ENCODE results near the gene PSMB10. TPM values are rescaled to one million over a fixed set of nuclear protein-coding genes. Genes with fewer than 3 reads are reported as not detected.
"Not testable (repeated sequence)": the region's sequence is repeated elsewhere in the genome, so short reads cannot be mapped to it uniquely, and the experiment has no call there.

PSMB10 gene
- total and polyA plus RNA-seq, 8 donors = 22.8 to 205 (median 73.7) TPM

- Histone ChIP-seq H3K27ac (peak overlapping the region in 3 of 5 donors; percentile 20 to 66 (median 46)), H3K4me1 (peaks cover 6 to 45% (median 29%) of the 10 kb centered on the region in 4 donors), H3K9me3 (no peaks in the 10 kb centered on the region), H3K36me3 (peaks cover 15 to 72% (median 48%) of the 10 kb centered on the region in 4 donors), H3K4me3 (no peak overlapping the region), H3K27me3 (no peaks in the 10 kb centered on the region)
- WGBS, 5 donors = 70 to 85% (median 77%) methylated on average over 4 of the region's 4 CpGs
- intact Hi-C loops (cut with DNase I; ENCODE audit: low total_unique reads) = no loop called here
- TF ChIP-seq POLR2AphosphoS5 (IDR thresholded peaks at IDR 0.05) = no peak
- no peak for TF ChIP-seq POLR2A (IDR thresholded peaks at IDR 0.05)
- no peak for TF ChIP-seq EP300 (IDR thresholded peaks at IDR 0.05)
- TF ChIP-seq, protein P1, sequence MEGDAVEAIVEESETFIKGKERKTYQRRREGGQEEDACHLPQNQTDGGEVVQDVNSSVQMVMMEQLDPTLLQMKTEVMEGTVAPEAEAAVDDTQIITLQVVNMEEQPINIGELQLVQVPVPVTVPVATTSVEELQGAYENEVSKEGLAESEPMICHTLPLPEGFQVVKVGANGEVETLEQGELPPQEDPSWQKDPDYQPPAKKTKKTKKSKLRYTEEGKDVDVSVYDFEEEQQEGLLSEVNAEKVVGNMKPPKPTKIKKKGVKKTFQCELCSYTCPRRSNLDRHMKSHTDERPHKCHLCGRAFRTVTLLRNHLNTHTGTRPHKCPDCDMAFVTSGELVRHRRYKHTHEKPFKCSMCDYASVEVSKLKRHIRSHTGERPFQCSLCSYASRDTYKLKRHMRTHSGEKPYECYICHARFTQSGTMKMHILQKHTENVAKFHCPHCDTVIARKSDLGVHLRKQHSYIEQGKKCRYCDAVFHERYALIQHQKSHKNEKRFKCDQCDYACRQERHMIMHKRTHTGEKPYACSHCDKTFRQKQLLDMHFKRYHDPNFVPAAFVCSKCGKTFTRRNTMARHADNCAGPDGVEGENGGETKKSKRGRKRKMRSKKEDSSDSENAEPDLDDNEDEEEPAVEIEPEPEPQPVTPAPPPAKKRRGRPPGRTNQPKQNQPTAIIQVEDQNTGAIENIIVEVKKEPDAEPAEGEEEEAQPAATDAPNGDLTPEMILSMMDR (IDR thresholded peaks at IDR 0.05) = no peak
- no peak for DNase-seq
Observed at GRCh38 chr16:67917852-67918236, 18.8 kb downstream of the PSMB10 start.

- Histone ChIP-seq H3K4me3 (no peak overlapping the region), H3K4me1 (peaks cover 6 to 40% (median 26%) of the 10 kb centered on the region in 4 donors), H3K36me3 (peaks cover 10 to 67% (median 48%) of the 10 kb centered on the region in 4 donors), H3K27me3 (no peaks in the 10 kb centered on the region), H3K27ac (peak overlapping the region in 3 of 5 donors; percentile 20 to 66 (median 46)), H3K9me3 (no peaks in the 10 kb centered on the region)
- intact Hi-C loops (cut with DNase I; ENCODE audit: low total_unique reads) = no loop called here
- DNase-seq = no peak
- WGBS, 5 donors = 49 to 78% (median 71%) methylated on average over 6 of the region's 6 CpGs
- TF ChIP-seq POLR2A (IDR thresholded peaks at IDR 0.05) (no peak), POLR2AphosphoS5 (IDR thresholded peaks at IDR 0.05) (no peak), EP300 (IDR thresholded peaks at IDR 0.05) (no peak)
- TF ChIP-seq, protein P1 (IDR thresholded peaks at IDR 0.05) = no peak
Observed at GRCh38 chr16:67917140-67917851, 19.4 kb downstream of the PSMB10 start.

GRCh38 chr16:67915831-67916723 is 20.6 kb downstream of the PSMB10 start:
- no peaks in the 10 kb centered on the region for H3K27me3 ChIP-seq
- 67 to 82% (median 69%) methylated on average over 7 of the region's 7 CpGs for WGBS, 5 donors
- intact Hi-C loops (cut with DNase I; ENCODE audit: low total_unique reads) = no loop called here
- no peak overlapping the region for H3K27ac ChIP-seq
- H3K36me3 ChIP-seq = peaks cover 8 to 72% (median 59%) of the 10 kb centered on the region in 4 donors
- no peak overlapping the region for H3K4me3 ChIP-seq
- peak in 1 of 2 donors; percentile 81 for DNase-seq
- TF ChIP-seq, protein P1 (IDR thresholded peaks at IDR 0.05) = no peak
- TF ChIP-seq POLR2AphosphoS5 (IDR thresholded peaks at IDR 0.05) = no peak
- no peak for TF ChIP-seq POLR2A (IDR thresholded peaks at IDR 0.05)
- TF ChIP-seq EP300 (IDR thresholded peaks at IDR 0.05) = no peak
- H3K9me3 ChIP-seq = no peaks in the 10 kb centered on the region
- H3K4me1 ChIP-seq = peaks cover 6 to 40% (median 22%) of the 10 kb centered on the region in 4 donors

DNA sequence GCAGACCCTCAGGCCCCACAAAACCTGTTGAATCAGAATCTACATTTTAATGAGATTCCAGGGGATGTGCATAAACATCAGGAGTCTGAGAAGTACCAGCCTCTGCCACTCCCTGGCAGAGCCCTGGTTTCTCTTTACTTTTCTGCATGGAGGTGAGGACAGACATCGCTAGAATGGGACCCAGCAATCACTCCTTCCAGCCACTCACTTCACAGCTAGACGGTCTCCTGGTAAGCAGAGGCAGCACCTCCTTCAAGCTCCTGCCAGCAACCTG is 21.2 kb downstream of the PSMB10 start:
- intact Hi-C loops (cut with DNase I; ENCODE audit: low total_unique reads); DNase-seq; H3K27ac ChIP-seq; H3K27me3 ChIP-seq; H3K9me3 ChIP-seq; H3K4me3 ChIP-seq: not testable (repeated sequence)
- 43 to 78% (median 67%) methylated on average over 1 to 2 of the region's 2 CpGs for WGBS, 5 donors
- Histone ChIP-seq H3K36me3 (peaks cover 8 to 78% (median 65%) of the 10 kb centered on the region in 4 donors), H3K4me1 (peaks cover 6 to 40% (median 22%) of the 10 kb centered on the region in 4 donors)
